GM21515 (cell line): ENCODE results near the gene HPS1.

ENCODE experiments used
- ATAC-seq: cut with Tn5 transposase; IDR thresholded peaks from one replicate; pipeline ENCODE4 v1.9.1; 2021; ENCODE audit not compliant: unreplicated experiment

The HPS1 gene

GRCh38 chr10:98446661-98447221 is at the start of gene HPS1:
HPS1 (minus strand) TSS chr10:98446935; CDS start chr10:98443240, 3,695 bp downstream.
- ATAC-seq = peak; percentile 89

- ATAC-seq = no peak
Measured at GRCh38 chr10:98492763-98493162, 46.0 kb upstream of the HPS1 start.

GRCh38 chr10:98489561-98490481 is 43.1 kb upstream of the HPS1 start:
- no peak for ATAC-seq

GRCh38 chr10:98488669-98489430 is 42.1 kb upstream of the HPS1 start:
- no peak for ATAC-seq

- ATAC-seq = no peak
Measured at GRCh38 chr10:98487649-98488048, 40.9 kb upstream of the HPS1 start.

- ATAC-seq = no peak
Measured at GRCh38 chr10:98486421-98486820, 39.7 kb upstream of the HPS1 start.

- ATAC-seq = no peak
Measured at GRCh38 chr10:98485959-98486358, 39.2 kb upstream of the HPS1 start.

GRCh38 chr10:98483658-98484057 is 36.9 kb upstream of the HPS1 start:
- ATAC-seq = no peak

- ATAC-seq = no peak
Measured at GRCh38 chr10:98482096-98482495, 35.4 kb upstream of the HPS1 start.

- ATAC-seq = no peak
Measured at GRCh38 chr10:98481404-98481945, 34.7 kb upstream of the HPS1 start.

GRCh38 chr10:98478430-98479222 is 31.9 kb upstream of the HPS1 start:
- no peak for ATAC-seq

- no peak for ATAC-seq
Measured at GRCh38 chr10:98477861-98478260, 31.1 kb upstream of the HPS1 start.

- ATAC-seq = peak; percentile 63
Measured at GRCh38 chr10:98474628-98475027, 27.9 kb upstream of the HPS1 start.

- no peak for ATAC-seq
Measured at GRCh38 chr10:98472196-98472595, 25.5 kb upstream of the HPS1 start.

- ATAC-seq = no peak
Measured at GRCh38 chr10:98470850-98471249, 24.1 kb upstream of the HPS1 start.

- ATAC-seq = no peak
Measured at GRCh38 chr10:98469001-98469931, 22.5 kb upstream of the HPS1 start.

GRCh38 chr10:98467506-98468318 is 21.0 kb upstream of the HPS1 start:
- peak; percentile 95 for ATAC-seq

- peak; percentile 11 for ATAC-seq
Measured at GRCh38 chr10:98466861-98467505, 20.2 kb upstream of the HPS1 start.
